Tibial artery (tissue), 4 donors: Measurements from ENCODE around the gene GRID2IP.

Source experiments
- DNase-seq, 2 donors: peaks; one replicate each; pipeline ENCODE4 v3.0.0-alpha.2; 2019
- H3K27ac ChIP-seq, 2 donors: fragments of 200-600 bp; sonication (generic) in 1 of 2; 1 replicate in 1 of 2; 2 replicates in 1 of 2; pipeline ENCODE4 v1.5.1; 2018 to 2019; ENCODE audit warnings: mild to moderate bottlenecking in 1 of 2
- H3K27me3 ChIP-seq, 2 donors: fragments of 200-600 bp; sonication (generic) in 1 of 2; one replicate each; pipeline versions ENCODE4 v1.5.1 to v1.6.0; 2016 to 2019
- H3K36me3 ChIP-seq, 3 donors: fragments of 200-600 bp; sonication (generic) in 2 of 3; one replicate each; pipeline ENCODE4 v1.5.1; 2016 to 2019; ENCODE audit warnings: mild to moderate bottlenecking in 2 of 3
- H3K4me1 ChIP-seq, 4 donors: fragments of 200-600 bp; sonication (generic) in 2 of 4; 1 replicate in 3 of 4; 2 replicates in 1 of 4; pipeline ENCODE4 v1.5.1; 2016 to 2019
- H3K4me3 ChIP-seq, 2 donors: fragments of 200-600 bp; sonication (generic) in 1 of 2; 1 replicate in 1 of 2; 2 replicates in 1 of 2; pipeline ENCODE4 v1.5.1; 2018 to 2019; ENCODE audit warnings: mild to moderate bottlenecking in 2 of 2
- H3K9me3 ChIP-seq, 3 donors: fragments of 200-600 bp; sonication (generic) in 1 of 3; one replicate each; pipeline ENCODE4 v1.5.1; 2016 to 2019
- CTCF ChIP-seq, 2 experiments: fragments of 200-600 bp in 1 of 2; fragments of 450-650 bp in 1 of 2; IDR thresholded peaks; one replicate each; pipeline ENCODE4 v1.5.1; 2017 to 2019; ENCODE audit warnings: antibody characterized with exemption in 2 of 2, mild to moderate bottlenecking in 1 of 2, moderate library complexity in 1 of 2
- intact Hi-C: fragments of 100-400 bp; cut with DNase I; formaldehyde crosslinking; loops from one replicate; pipeline ENCODE4 v1.15.0; 2023; ENCODE audit warnings: low total_unique reads

Gene GRID2IP

GRCh38 chr7:6486438-6487183 is 64.7 kb downstream of the GRID2IP start:
- intact Hi-C loops: no loop called here
- Histone ChIP-seq H3K4me3 (no peak overlapping the region), H3K27me3 (no peaks in the 10 kb centered on the region), H3K4me1 (peaks cover 0 to 20% (median 13%) of the 10 kb centered on the region in 4 donors), H3K9me3 (peaks cover 0 to 5% (median 0%) of the 10 kb centered on the region in 3 donors), H3K36me3 (no peaks in the 10 kb centered on the region), H3K27ac (no peak overlapping the region)
- no peak for TF ChIP-seq CTCF (IDR thresholded peaks at IDR 0.05)
- DNase-seq: no peak

GRCh38 chr7:6482743-6483119 is 68.5 kb downstream of the GRID2IP start:
- H3K27me3 ChIP-seq: no peaks in the 10 kb centered on the region
- intact Hi-C loops: no loop called here
- H3K4me1 ChIP-seq: peaks cover 0 to 50% (median 23%) of the 10 kb centered on the region in 4 donors
- no peak for TF ChIP-seq CTCF (IDR thresholded peaks at IDR 0.05)
- peak overlapping the region; percentile 94 for H3K27ac ChIP-seq
- no peaks in the 10 kb centered on the region for H3K36me3 ChIP-seq
- H3K9me3 ChIP-seq: no peaks in the 10 kb centered on the region
- H3K4me3 ChIP-seq: peak overlapping the region; percentile 96 to 100
- DNase-seq: no peak

- Histone ChIP-seq H3K4me3 (peak overlapping the region; percentile 96 to 100), H3K36me3 (no peaks in the 10 kb centered on the region), H3K27ac (peak overlapping the region in 1 of 2 donors; percentile 94), H3K9me3 (no peaks in the 10 kb centered on the region), H3K27me3 (no peaks in the 10 kb centered on the region), H3K4me1 (peaks cover 0 to 54% (median 25%) of the 10 kb centered on the region in 4 donors)
- no peak for TF ChIP-seq CTCF (IDR thresholded peaks at IDR 0.05)
- intact Hi-C loops: no loop called here
- DNase-seq: no peak
Measured at GRCh38 chr7:6482307-6482706, 69.0 kb downstream of the GRID2IP start.

- Histone ChIP-seq H3K4me3 (peak overlapping the region in 1 of 2 donors; percentile 3), H3K9me3 (no peaks in the 10 kb centered on the region), H3K27me3 (no peaks in the 10 kb centered on the region), H3K27ac (peak overlapping the region in 1 of 2 donors; percentile 41), H3K36me3 (no peaks in the 10 kb centered on the region), H3K4me1 (peaks cover 0 to 63% (median 33%) of the 10 kb centered on the region in 4 donors)
- intact Hi-C loops: no loop called here
- no peak for DNase-seq
- TF ChIP-seq CTCF (IDR thresholded peaks at IDR 0.05): no peak
Measured at GRCh38 chr7:6481445-6481844, 69.8 kb downstream of the GRID2IP start.

GRCh38 chr7:6480323-6480660 is 71.0 kb downstream of the GRID2IP start:
- no peaks in the 10 kb centered on the region for H3K36me3 ChIP-seq
- H3K4me3 ChIP-seq: peak overlapping the region in 1 of 2 donors; percentile 1
- H3K27ac ChIP-seq: peak overlapping the region in 1 of 2 donors; percentile 41
- no peak for TF ChIP-seq CTCF (IDR thresholded peaks at IDR 0.05)
- DNase-seq: no peak
- H3K9me3 ChIP-seq: no peaks in the 10 kb centered on the region
- H3K4me1 ChIP-seq: peaks cover 0 to 74% (median 36%) of the 10 kb centered on the region in 4 donors
- H3K27me3 ChIP-seq: no peaks in the 10 kb centered on the region
- intact Hi-C loops: no loop called here
